ENCODE measurements around the gene ALDH1L1. TPM values are rescaled to one million over a fixed set of nuclear protein-coding genes. Genes with fewer than 3 reads are reported as not detected.

ALDH1L1 gene
- total and polyA plus RNA-seq, 4 donors: 0.51 to 9.0 (median 2.8) TPM

- 85 to 90% methylated on average over 13 of the region's 13 CpGs for WGBS, 2 donors
- H3K4me3 ChIP-seq: no peak overlapping the region
- no peak for DNase-seq
- no peak overlapping the region for H3K27ac ChIP-seq (ENCODE audit: low read depth in 1 of 2, low read length in 1 of 2)
- no peak overlapping the region for H3K9ac ChIP-seq (ENCODE audit: insufficient read depth in 1 of 2, low read length in 2 of 2)
- H3K9me3 ChIP-seq (ENCODE audit: control insufficient read depth in 4 of 4, insufficient read depth in 3 of 4, low read length in 3 of 4): peaks cover 0 to 2% (median 0%) of the 10 kb centered on the region in 4 donors
- no peak for TF ChIP-seq CTCF (IDR thresholded peaks at IDR 0.05; ENCODE audit: control extremely low read depth, extremely low read depth)
- no peaks in the 10 kb centered on the region for H3K36me3 ChIP-seq (ENCODE audit: control insufficient read depth in 4 of 4, insufficient read depth in 4 of 4, low read length in 4 of 4)
- H3K4me1 ChIP-seq (ENCODE audit: control insufficient read depth in 5 of 5, insufficient read depth in 5 of 5, low read length in 5 of 5): no peaks in the 10 kb centered on the region
- no peaks in the 10 kb centered on the region for H3K27me3 ChIP-seq (ENCODE audit: control insufficient read depth in 3 of 3, insufficient read depth in 3 of 3, low read length in 2 of 3)
- no peak for ATAC-seq (ENCODE audit: insufficient read depth, low FRiP score)
Measured at GRCh38 chr3:126154391-126155279, 25.8 kb downstream of the ALDH1L1 start.

GRCh38 chr3:126153695-126154360, 26.6 kb downstream of the ALDH1L1 start:
- no peaks in the 10 kb centered on the region for H3K36me3 ChIP-seq (ENCODE audit: control insufficient read depth in 4 of 4, insufficient read depth in 4 of 4, low read length in 4 of 4)
- DNase-seq (no peak), ATAC-seq (ENCODE audit: insufficient read depth, low FRiP score) (no peak)
- H3K9ac ChIP-seq (ENCODE audit: insufficient read depth in 1 of 2, low read length in 2 of 2): no peak overlapping the region
- peaks cover 0 to 2% (median 0%) of the 10 kb centered on the region in 4 donors for H3K9me3 ChIP-seq (ENCODE audit: control insufficient read depth in 4 of 4, insufficient read depth in 3 of 4, low read length in 3 of 4)
- TF ChIP-seq CTCF (IDR thresholded peaks at IDR 0.05; ENCODE audit: control extremely low read depth, extremely low read depth): no peak
- no peak overlapping the region for H3K4me3 ChIP-seq
- H3K27ac ChIP-seq (ENCODE audit: low read depth in 1 of 2, low read length in 1 of 2): no peak overlapping the region
- no peaks in the 10 kb centered on the region for H3K27me3 ChIP-seq (ENCODE audit: control insufficient read depth in 3 of 3, insufficient read depth in 3 of 3, low read length in 2 of 3)
- WGBS, 2 donors: 87 to 95% methylated on average over 8 of the region's 8 CpGs
- no peaks in the 10 kb centered on the region for H3K4me1 ChIP-seq (ENCODE audit: control insufficient read depth in 5 of 5, insufficient read depth in 5 of 5, low read length in 5 of 5)

GRCh38 chr3:126152901-126153694, 27.3 kb downstream of the ALDH1L1 start:
- ATAC-seq (ENCODE audit: insufficient read depth, low FRiP score) (no peak), DNase-seq (no peak)
- 90 to 92% methylated on average over 13 of the region's 13 CpGs for WGBS, 2 donors
- no peak overlapping the region for H3K4me3 ChIP-seq
- no peaks in the 10 kb centered on the region for H3K4me1 ChIP-seq (ENCODE audit: control insufficient read depth in 5 of 5, insufficient read depth in 5 of 5, low read length in 5 of 5)
- H3K36me3 ChIP-seq (ENCODE audit: control insufficient read depth in 4 of 4, insufficient read depth in 4 of 4, low read length in 4 of 4): no peaks in the 10 kb centered on the region
- peaks cover 0 to 2% (median 0%) of the 10 kb centered on the region in 4 donors for H3K9me3 ChIP-seq (ENCODE audit: control insufficient read depth in 4 of 4, insufficient read depth in 3 of 4, low read length in 3 of 4)
- no peaks in the 10 kb centered on the region for H3K27me3 ChIP-seq (ENCODE audit: control insufficient read depth in 3 of 3, insufficient read depth in 3 of 3, low read length in 2 of 3)
- H3K9ac ChIP-seq (ENCODE audit: insufficient read depth in 1 of 2, low read length in 2 of 2): no peak overlapping the region
- no peak for TF ChIP-seq CTCF (IDR thresholded peaks at IDR 0.05; ENCODE audit: control extremely low read depth, extremely low read depth)
- no peak overlapping the region for H3K27ac ChIP-seq (ENCODE audit: low read depth in 1 of 2, low read length in 1 of 2)
